HUES48 (cell line): ENCODE measurements around the gene FAM53A.

Experiments
- H3K27ac ChIP-seq: one replicate; pipeline ENCODE4 v1.7.0; 2013; ENCODE audit warnings: low read depth, low read length, inconsistent platforms
- H3K27me3 ChIP-seq: 2 replicates; pipeline ENCODE4 v1.6.1; 2013; ENCODE audit warnings: mild to moderate bottlenecking, low read length; ENCODE audit not compliant: control insufficient read depth, insufficient read depth
- H3K36me3 ChIP-seq: 2 replicates; pipeline ENCODE4 v1.6.1; 2013; ENCODE audit warnings: low read length; ENCODE audit not compliant: control insufficient read depth, insufficient read depth
- H3K4me1 ChIP-seq: 2 replicates; pipeline ENCODE4 v1.6.1; 2013; ENCODE audit warnings: mild to moderate bottlenecking, low read length; ENCODE audit not compliant: control insufficient read depth, insufficient read depth
- H3K4me3 ChIP-seq: 2 replicates; pipeline ENCODE4 v1.5.1; 2013; ENCODE audit warnings: mild to moderate bottlenecking, low read depth, low read length
- H3K9ac ChIP-seq: 2 replicates; pipeline ENCODE4 v1.6.1; 2013; ENCODE audit warnings: mild to moderate bottlenecking, low read depth, low read length, moderate library complexity
- H3K9me3 ChIP-seq: 2 replicates; pipeline ENCODE4 v1.6.1; 2013; ENCODE audit warnings: low read length; ENCODE audit not compliant: control insufficient read depth, insufficient read depth

Gene FAM53A

GRCh38 chr4:1722551-1723118 lies 38.5 kb upstream of the FAM53A start:
- Histone ChIP-seq H3K27me3 (no peaks in the 10 kb centered on the region), H3K4me3 (peak overlapping the region; percentile 88), H3K36me3 (peaks cover 61% of the 10 kb centered on the region), H3K9ac (peak overlapping the region; percentile 87), H3K9me3 (no peaks in the 10 kb centered on the region), H3K27ac (no peak overlapping the region), H3K4me1 (peaks cover 12% of the 10 kb centered on the region)

- H3K36me3 ChIP-seq: peaks cover 60% of the 10 kb centered on the region
- H3K27ac ChIP-seq: peak overlapping the region; percentile 69
- H3K9ac ChIP-seq: peak overlapping the region; percentile 87
- no peaks in the 10 kb centered on the region for H3K9me3 ChIP-seq
- peak overlapping the region; percentile 88 for H3K4me3 ChIP-seq
- H3K27me3 ChIP-seq: no peaks in the 10 kb centered on the region
- peaks cover 12% of the 10 kb centered on the region for H3K4me1 ChIP-seq
Measured at GRCh38 chr4:1721666-1722550, 37.8 kb upstream of the FAM53A start.

- Histone ChIP-seq H3K9ac (peak within 1 kb of the TSS; percentile 87), H3K36me3 (peaks cover 58% of the 10 kb centered on the region)
Measured at GRCh38 chr4:1721003-1721665, 37.0 kb upstream of the FAM53A start, which contains the start of the genes TACC3 and TMEM129. Gene TACC3 (plus strand): TSS chr4:1721521. CDS start chr4:1723422, 1,901 bp downstream. Gene TMEM129 (minus strand): TSS chr4:1721323. CDS start chr4:1720837, 486 bp downstream.

GRCh38 chr4:1720163-1720983 lies 36.3 kb upstream of the FAM53A start:
- peaks cover 12% of the 10 kb centered on the region for H3K4me1 ChIP-seq
- no peaks in the 10 kb centered on the region for H3K27me3 ChIP-seq
- H3K9ac ChIP-seq: peak overlapping the region; percentile 78
- peak overlapping the region; percentile 67 for H3K27ac ChIP-seq
- H3K36me3 ChIP-seq: peaks cover 50% of the 10 kb centered on the region
- H3K4me3 ChIP-seq: peak overlapping the region; percentile 94
- no peaks in the 10 kb centered on the region for H3K9me3 ChIP-seq

More at GRCh38 chr4:1721003-1721665, 37.0 kb upstream of the FAM53A start, which contains the start of the genes TACC3 and TMEM129:
- Histone ChIP-seq H3K27me3 (no peaks in the 10 kb centered on the region), H3K4me3 (peak within 1 kb of the TSS; percentile 94), H3K27ac (peak within 1 kb of the TSS; percentile 69), H3K9me3 (no peaks in the 10 kb centered on the region), H3K4me1 (peaks cover 12% of the 10 kb centered on the region)

GRCh38 chr4:1718095-1718850 lies 34.2 kb upstream of the FAM53A start:
- H3K27me3 ChIP-seq: no peaks in the 10 kb centered on the region
- H3K9me3 ChIP-seq: no peaks in the 10 kb centered on the region
- H3K4me3 ChIP-seq: no peak overlapping the region
- no peak overlapping the region for H3K27ac ChIP-seq
- H3K36me3 ChIP-seq: peaks cover 29% of the 10 kb centered on the region
- peaks cover 12% of the 10 kb centered on the region for H3K4me1 ChIP-seq
- H3K9ac ChIP-seq: no peak overlapping the region

GRCh38 chr4:1717129-1718094 lies 33.3 kb upstream of the FAM53A start:
- Histone ChIP-seq H3K4me1 (peaks cover 9% of the 10 kb centered on the region), H3K9ac (no peak overlapping the region), H3K9me3 (no peaks in the 10 kb centered on the region)

GRCh38 chr4:1716065-1716945 lies 32.2 kb upstream of the FAM53A start:
- Histone ChIP-seq H3K4me3 (no peak overlapping the region), H3K36me3 (peaks cover 24% of the 10 kb centered on the region), H3K9ac (no peak overlapping the region), H3K4me1 (peaks cover 8% of the 10 kb centered on the region; the same call in 1 of the 2 replicates), H3K27me3 (no peaks in the 10 kb centered on the region), H3K27ac (no peak overlapping the region), H3K9me3 (no peaks in the 10 kb centered on the region)

More at GRCh38 chr4:1717129-1718094, 33.3 kb upstream of the FAM53A start:
- Histone ChIP-seq H3K4me3 (no peak overlapping the region), H3K27ac (no peak overlapping the region), H3K27me3 (no peaks in the 10 kb centered on the region), H3K36me3 (peaks cover 24% of the 10 kb centered on the region)

GRCh38 chr4:1715002-1715758 lies 31.1 kb upstream of the FAM53A start:
- H3K27me3 ChIP-seq: no peaks in the 10 kb centered on the region
- H3K4me1 ChIP-seq: peaks cover 10% of the 10 kb centered on the region; the same call in 1 of the 2 replicates
- H3K36me3 ChIP-seq: peaks cover 27% of the 10 kb centered on the region
- H3K9me3 ChIP-seq: no peaks in the 10 kb centered on the region
- H3K27ac ChIP-seq: no peak overlapping the region
- H3K9ac ChIP-seq: no peak overlapping the region
- no peak overlapping the region for H3K4me3 ChIP-seq
